GM19468 (cell line): ENCODE measurements around the gene ANGPTL8.

Experiments used
- ATAC-seq: cut with Tn5 transposase; IDR thresholded peaks from one replicate; pipeline ENCODE4 v1.9.1; 2021; ENCODE audit warnings: mild to moderate bottlenecking, moderate library complexity, moderate number of reproducible peaks; ENCODE audit not compliant: unreplicated experiment; ENCODE audit errors: extremely low read depth

ANGPTL8 gene

DNA sequence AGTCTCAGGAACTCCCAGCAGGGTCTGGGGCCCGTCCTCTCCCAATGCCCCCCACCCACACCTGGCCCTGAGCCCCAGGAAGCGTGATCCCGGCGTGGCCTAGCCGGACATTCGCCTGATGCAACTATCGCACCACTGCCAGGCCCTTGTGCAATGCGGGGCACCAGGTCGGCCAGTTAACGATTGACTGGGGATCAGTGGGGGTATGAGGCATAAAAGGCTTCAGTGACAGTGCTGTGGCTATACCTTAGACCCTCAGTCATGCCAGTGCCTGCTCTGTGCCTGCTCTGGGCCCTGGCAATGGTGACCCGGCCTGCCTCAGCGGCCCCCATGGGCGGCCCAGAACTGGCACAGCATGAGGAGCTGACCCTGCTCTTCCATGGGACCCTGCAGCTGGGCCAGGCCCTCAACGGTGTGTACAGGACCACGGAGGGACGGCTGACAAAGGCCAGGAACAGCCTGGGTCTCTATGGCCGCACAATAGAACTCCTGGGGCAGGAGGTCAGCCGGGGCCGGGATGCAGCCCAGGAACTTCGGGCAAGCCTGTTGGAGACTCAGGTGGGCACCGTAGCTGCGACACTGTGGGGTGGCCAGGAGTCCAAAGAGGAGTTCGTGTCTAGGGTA is at the start of gene ANGPTL8:
ANGPTL8 (plus strand) TSS at position 243 of the 624 bp plus-strand sequence; CDS start at position 262, 19 bp downstream.
- no peak for ATAC-seq

DNA sequence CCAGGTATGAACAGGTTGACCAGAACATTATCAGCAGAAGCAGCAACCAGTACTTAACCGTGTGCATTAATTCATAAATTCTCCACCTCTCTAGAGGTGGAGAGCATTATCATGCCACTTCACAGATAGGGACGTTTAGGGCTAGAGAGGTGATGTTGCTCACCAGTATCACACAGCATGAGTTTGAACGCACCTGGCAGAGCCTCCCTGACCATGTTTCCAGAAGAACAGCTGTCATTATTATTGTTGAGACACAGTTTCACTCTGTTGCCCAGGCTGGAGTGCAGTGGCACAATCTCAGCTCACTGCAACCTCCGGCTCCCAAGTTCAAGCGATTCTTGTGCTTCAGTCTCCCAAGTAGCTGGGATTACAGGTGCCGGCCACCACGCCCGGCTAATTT is 48.9 kb upstream of the ANGPTL8 start:
- ATAC-seq: no peak

GRCh38 chr19:11191273-11191755 is 48.1 kb upstream of the ANGPTL8 start:
- ATAC-seq: no peak

- ATAC-seq: no peak
Observed at GRCh38 chr19:11191934-11192333, 47.5 kb upstream of the ANGPTL8 start.

GRCh38 chr19:11192957-11193939 is 46.2 kb upstream of the ANGPTL8 start:
- ATAC-seq: no peak

DNA sequence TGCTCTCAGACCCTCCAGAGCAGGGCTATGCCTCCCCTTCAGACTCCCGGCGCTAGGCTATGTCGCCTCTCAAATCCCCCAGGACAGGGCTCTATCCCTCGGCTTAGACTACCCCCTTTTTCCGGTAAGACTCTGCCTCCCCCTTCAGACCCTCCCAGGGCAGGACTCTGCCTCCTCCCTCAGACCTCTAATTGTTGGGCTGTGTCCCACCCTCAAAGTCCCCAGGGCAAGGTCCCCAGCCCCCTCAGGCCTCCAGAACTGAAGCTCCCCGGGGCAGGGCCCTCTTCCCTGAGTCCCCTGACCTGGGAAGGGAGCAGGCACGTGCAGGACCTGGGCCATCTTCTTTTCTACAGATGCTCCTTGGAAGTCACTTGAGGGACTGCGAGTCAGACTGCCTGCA is 45.2 kb upstream of the ANGPTL8 start:
- no peak for ATAC-seq

DNA sequence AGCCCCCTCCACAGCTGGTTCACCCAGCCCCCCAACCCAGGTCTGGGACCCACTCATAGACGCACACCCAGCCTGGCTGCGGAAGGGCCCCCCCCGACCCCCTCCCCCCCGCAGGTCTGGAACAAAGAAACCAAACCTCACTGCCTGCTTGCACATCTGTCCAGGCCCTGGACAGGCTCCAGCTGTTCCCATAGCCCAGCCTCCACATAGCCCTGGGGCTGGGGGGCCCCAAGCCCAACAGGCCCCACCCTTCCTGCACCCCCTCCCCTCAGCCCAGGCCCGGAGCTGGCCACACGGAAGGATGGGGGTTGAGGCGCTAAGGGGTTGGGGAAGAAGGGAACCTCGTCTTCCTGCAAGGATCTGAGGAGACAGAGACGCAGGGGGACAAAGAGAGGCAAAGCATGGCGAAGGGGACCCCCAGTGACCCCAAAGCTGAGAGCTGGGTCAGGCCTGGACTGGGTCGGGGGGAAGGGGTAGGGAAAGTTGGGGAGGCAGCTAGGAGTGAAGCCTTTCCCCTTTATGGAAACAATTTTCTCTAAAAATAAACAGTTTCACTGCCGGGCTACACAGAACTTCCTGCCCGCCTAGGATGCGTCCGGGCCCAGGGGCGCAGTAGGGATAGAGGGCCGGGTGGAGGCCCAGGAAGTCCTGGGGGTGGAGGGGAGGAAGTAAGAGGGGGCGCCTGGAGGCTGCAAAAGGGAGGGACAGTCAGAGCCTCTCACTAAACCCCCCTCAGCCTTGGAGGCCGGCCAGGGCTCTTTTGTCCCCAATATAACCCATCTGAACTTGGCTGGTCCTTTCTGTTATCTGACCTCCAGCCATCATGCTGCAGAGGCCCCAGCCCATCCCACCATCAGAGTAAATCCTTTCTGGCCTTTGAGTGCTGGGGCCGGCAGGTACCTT is 44.5 kb upstream of the ANGPTL8 start:
- ATAC-seq: no peak

DNA sequence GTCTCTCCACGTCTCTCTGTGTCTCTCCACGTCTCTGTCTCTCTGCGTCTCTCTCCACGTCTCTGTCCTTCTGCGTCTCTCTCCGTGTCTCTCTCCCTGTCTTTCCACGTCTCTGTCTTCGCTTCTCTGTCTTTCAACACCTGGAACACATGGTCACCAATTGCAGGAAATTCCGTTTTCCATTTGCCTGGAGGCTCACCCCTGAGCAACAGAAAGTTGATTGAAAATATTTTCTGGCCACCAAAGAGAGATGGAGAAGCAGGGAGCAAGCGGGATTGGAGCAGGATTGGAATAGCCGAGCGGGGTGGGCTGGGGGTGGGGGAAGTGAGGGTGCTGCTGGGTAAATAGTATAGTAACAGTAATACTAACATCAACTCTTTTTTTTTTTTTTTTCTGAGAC is 43.7 kb upstream of the ANGPTL8 start:
- no peak for ATAC-seq

DNA sequence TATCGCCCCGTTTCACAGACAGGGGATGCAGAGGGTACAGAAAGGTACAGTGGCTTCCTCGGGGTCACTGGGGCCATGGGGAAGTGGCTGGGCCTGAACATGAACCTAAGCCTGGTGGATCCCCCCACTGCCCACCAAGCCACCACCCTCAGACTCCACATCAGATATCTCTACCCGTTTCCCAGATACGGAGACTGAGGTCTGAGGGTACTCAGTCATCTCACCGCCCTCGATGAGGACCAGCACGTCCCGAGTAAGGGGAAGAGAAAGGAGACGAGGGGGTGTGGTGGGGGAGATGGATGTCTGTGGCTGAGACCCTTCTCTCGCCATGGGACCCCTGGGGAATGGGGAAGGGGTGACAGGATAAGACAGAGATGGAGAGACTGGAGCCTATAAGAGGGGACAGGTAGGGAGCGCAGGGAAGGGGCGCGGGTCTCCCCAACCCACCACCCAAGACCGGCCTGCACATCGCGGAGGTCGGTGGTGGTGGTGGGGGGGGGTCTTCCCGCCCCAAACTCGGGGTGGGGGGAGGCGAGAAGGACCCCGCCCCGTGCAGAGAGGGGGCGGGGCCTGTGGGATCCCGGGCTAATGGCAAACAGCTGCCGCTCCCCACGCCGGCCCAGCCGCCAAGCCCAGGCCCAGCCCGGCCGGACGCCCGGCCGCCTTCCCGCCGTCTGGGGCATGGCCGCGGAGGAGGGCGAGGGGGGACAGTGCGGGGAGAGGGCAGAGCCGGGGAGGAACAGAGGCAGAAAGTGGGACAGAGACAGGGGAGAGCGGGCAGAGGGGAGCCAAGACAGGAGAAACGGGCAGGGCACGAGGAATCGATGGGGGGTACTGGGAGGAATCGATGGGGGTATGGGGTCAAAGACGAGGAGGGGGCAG is 42.8 kb upstream of the ANGPTL8 start:
- ATAC-seq: no peak

- ATAC-seq: peak; percentile 60
Observed at GRCh38 chr19:11197291-11198174, 41.9 kb upstream of the ANGPTL8 start, which contains the start of gene KANK2. KANK2 (minus strand) TSS chr19:11197545; CDS start chr19:11194511, 3,034 bp downstream.

DNA sequence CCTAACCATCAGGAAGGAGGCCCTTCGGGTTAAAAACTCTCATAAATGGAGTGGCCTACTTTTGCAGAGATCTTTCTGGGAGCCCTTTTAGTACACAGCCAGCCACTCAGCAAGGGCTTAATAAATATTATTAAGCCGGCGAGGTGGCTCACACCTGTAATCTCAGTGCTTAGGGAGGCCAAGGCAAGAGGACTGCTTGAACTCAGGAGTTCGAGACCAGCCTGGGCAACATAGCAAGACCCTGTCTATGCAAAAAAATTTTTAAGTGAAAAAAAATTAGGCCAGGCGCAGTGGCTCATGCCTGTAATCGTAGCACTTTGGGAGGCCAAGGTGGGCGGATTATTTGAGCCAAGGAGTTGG is 41.3 kb upstream of the ANGPTL8 start:
- ATAC-seq: no peak

GRCh38 chr19:11198769-11199424 is 40.5 kb upstream of the ANGPTL8 start:
- ATAC-seq: no peak

DNA sequence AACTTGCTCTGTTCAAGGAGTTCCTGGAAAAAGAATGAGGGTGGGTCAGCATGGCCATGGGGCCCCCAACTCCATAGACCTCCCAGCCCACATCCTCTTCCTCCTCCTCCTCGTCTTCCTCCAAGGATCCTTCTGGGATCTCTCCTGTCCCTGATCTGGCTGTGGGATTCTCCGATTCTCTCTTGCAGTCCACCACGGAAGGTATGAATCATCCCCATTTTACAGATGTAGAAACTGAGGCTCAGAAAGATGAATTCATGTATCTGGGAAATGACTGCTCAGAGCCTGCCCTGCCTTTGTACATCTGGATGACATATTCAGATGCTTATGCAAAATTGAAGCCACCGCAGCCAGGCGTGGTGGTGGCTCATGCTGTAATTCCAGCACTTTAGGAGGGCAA is 39.9 kb upstream of the ANGPTL8 start:
- no peak for ATAC-seq

GRCh38 chr19:11200015-11200574 is 39.3 kb upstream of the ANGPTL8 start:
- ATAC-seq: no peak

GRCh38 chr19:11200931-11201330 is 38.5 kb upstream of the ANGPTL8 start:
- ATAC-seq: no peak

DNA sequence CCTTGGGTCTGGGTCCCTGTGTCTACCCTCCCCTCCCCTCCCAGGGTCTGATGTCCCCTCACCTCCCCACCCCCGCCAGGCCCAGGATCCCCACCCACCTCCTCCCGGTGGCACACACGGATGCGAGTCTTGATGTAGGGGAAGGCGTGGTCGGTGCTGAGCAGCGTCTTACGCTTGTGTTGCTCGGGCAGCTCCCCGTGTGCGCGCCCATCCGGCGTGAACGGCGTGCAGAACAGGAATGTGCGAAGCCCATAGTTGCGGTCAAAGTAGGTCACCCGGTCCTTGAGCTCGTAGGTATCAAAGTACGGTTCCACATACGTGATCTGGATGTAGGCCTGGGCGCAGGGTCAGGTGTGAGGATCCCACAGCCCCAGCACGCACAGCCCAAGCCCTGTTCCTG is 37.6 kb upstream of the ANGPTL8 start:
- no peak for ATAC-seq

DNA sequence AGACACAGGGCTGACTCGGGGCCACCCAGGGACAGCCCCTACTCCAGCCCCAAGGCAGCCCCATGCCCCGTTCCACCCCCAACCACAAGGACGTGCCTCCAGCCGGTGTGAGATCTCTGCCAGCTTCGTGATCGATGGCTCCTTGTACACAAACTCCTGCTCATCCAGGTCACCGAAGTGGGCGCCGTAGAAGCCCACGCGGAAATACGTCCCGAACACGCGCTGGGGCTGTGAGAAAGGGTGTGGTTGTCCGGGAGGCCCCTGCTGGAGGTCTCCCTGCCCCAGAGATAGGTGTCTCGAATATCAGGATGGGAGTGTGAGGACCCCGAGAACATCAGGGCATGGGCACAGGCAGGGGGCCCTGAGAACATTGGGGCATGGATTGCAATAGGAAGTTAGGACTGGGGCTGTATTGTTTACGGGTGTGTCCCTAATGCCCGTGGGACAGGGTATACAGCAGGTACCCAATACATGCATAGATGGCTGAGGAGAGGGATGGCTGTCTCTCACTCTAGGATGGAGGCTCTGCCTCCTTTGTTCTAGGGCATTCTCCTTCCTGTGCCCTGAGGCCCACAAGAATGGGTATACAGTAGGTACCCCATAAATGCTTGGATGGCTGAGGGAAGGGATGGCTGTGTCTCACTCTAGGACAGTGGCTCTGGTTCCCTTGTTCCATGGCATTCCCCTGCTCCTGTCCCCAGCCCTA is 36.8 kb upstream of the ANGPTL8 start:
- no peak for ATAC-seq
